HG02973 (cell line): Measurements from ENCODE around the gene DCHS1.

Source experiments
- ATAC-seq: cut with Tn5 transposase; IDR thresholded peaks from one replicate; pipeline ENCODE4 v1.9.1; 2021; ENCODE audit warnings: moderate library complexity; ENCODE audit not compliant: unreplicated experiment

DCHS1 gene

DNA sequence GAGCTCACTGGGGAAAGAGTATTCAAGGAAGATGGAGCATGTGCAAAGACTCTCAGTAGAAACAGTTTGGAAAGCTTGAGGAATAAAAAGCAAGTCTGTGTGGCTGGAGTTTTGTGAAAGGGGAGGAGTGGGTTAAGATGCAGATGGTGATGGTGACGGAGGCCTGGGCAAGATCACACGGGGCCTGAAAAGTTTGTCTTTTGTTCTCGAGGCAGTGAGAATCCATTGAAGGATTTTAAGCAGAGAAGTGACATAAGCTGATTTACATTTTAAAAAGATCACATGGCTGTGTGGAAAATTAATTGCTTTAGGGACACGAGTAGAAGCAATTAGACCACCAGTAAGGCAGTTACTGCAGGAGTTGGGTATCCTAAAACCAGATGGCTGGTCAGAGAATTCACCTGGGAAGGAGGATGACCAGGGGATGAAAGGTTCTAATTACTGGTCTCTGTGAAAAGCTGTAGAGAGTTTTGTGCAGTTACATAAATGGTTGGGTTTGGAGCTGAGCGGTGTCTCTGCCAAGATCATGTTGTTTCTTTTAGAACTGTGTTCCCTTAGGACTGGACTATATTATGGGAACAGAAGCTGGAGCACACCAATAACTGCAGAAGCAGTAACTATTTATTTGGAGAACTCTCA, 59.3 kb downstream of the DCHS1 start:
- no peak for ATAC-seq

DNA sequence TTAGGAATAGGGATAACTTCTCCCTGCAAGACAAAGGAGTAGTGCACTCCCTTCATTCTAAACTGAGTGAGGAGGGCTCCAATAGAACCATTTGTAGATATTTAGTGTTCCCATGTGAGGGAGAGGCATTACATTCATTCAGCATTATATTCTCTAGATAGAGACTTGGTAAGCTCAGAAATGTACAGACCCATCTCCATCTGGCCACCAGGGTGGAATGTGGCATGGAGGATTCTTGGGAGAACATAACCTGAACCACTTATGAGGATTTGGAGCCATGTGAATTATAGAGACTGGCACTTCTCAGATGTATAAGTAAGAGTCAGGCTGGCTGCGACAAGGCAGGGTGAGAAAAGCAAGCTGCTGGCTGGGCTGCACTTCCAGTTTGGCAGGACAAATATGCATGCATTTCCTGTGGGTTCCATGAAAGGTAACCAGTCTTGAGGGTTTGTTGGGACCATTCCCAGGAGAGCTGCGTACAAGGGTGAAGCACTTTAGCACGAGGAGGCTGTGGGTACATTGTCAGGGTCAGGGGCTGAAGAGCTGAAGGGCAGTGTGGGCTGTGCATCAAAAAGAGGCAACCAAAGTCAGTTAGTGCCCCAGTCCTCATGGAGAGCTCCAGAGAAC, 61.4 kb downstream of the DCHS1 start:
- no peak for ATAC-seq

DNA sequence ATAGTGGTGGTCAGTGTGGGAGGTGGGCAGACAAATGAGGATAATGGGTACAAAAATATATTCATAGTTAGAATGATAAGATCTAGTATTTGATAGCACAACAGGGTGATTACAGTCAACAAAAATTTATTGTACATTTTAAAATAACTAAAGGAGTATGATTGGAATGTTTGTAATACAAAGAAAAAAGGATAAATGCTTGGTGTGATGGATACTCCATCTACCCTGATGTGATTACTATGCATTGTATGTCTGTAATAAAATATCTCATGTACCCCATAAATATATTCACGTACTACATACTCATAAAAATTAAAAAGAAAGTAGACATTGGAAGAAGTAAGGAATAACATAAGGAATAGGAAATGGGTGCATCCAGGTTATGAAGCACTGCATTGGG, 67.6 kb downstream of the DCHS1 start:
- ATAC-seq: no peak

DNA sequence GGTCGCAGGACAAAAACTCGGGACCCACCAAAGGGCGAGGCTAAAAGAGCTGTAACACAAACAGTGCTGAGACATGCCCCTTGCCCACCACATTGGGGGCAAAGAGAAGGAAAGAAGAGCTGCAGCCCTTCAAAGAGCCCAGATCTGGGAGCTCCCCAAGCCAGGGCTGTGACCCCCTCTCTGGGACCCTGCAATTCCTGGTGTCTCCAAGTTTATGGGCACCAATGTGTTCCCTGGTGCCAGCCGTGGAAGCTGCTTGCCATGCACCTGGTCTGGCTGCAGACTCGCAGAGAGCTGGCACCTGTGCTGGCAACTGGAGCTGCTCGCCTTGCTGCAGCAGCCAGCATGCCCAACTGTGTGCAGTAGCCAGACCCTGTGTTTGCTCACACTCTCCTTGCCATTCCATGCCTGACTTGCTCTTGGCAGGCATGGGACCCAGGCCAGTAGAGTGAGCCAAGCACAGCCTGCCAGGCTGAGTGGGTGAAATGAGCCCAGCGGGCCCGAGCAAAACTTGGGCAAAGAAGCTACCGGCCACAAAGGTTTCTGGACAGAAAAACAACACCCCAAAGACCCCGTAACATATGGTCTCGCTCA, 68.2 kb downstream of the DCHS1 start:
- ATAC-seq: no peak

DNA sequence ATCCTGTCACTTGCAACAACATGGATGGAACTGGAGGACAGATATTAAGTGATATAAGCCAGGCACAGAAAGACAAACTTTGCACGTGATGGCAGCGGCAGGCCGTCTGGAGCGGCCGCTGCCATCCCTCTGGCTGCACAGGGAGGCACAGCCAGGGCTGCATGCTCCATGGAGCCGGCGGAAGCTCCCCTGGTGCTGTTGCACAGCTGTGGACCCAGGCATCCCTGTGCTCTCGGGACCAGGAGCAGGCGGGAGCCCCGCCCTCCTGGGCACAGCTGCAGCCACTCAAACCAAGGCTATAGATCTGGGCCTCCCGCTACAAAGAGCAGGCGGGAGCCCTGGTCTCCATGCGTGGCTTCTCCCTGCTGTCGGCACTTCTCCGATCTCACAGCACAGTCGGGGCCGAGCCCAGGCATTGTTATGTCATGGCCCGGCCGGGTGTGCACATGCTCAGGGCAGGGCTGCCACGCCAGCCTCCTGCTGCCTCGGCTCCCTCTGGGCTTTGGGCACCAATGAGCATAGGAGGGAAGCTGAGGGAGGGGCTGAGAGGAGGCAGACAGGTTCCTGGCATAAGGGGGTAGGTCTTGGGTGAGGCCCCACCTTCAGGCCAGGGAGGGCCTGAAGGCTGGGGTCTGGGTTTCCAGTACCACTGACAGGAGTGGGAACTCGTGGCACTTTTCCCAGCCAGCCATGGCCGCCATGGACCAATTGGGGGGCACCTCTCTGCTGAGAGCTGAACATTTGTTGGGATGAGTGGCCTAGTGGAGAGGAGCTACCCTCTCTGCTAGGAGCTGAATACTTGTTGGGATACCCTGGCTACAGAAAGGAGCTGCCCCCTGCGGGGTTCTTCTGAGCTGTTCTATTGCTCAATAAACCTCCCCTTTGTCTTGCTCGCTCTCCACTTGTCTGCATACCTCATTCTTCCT, 68.9 kb downstream of the DCHS1 start:
- no peak for ATAC-seq

DNA sequence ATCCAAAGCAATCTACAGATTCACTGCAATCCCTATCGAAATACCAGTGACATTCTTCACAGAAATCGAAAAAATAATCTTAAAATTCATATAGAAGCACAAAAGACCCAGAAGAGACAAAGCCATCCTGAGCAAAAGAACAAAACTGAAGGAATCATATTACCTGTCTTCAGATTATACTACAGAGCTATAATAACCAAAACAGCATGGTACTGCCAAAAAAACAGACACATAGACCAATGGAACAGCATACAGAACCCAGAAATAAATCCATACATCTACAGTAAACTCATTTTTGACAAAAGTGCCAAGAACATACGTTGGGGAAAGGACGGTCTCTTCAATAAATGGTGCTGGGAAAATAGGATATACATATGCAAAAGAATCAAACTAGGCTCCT, 71.1 kb downstream of the DCHS1 start:
- no peak for ATAC-seq

DNA sequence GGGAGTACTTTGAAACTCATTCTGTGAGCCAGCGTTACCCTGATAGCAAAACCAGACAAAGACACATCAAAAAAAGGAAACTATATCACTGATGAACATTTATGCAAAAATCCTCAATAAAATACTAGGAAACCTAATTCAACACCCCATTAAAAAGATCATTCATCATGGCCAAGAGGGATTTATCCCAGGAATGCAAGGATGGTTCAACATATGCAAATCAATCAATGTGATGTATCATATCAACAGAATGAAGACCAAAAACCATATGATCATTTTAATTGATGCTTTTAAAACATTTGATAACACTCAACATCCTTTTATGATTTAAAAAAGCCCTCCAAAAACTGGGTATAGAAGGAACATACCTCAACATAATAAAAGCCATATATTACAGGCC, 72.0 kb downstream of the DCHS1 start:
- ATAC-seq: no peak

DNA sequence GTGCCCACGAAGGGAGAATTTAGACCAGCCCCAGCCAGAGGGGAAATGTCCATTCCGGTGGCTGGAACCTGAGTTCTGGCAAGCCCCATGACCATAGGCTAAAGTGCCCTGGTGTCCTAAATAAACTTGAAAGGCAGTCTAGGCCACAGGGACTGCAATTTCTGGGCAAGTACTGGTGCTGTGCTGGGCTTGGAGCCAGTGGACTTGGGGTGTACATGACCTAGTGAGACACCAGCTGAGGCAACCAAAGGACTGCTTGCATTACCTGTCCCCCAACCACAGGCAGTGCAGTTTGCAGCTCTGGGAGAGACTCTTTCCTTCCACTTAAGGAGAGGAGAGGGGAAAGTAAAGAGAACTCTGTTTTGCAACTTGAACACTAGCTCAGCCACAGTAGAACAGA, 75.9 kb downstream of the DCHS1 start:
- ATAC-seq: no peak

DNA sequence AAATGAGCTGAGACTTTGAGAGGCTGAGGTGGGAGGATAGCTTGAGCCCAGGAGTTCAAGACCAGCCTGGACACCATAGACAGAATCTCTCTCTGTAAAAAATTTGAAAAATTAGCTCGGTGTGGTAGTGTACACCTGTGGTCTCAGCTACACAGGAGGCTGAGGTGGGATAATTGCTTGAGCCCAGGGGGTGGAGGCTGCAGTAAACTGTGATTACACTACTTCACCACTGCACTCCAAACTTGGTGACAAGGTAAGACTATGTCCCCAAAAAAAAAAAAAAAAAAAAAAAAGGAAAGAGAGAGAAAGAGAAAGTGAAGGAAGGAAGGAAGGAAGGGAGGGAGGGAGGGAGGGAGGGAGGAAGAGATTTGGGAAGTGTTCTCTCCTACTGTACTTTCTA, 77.5 kb downstream of the DCHS1 start:
- no peak for ATAC-seq

DNA sequence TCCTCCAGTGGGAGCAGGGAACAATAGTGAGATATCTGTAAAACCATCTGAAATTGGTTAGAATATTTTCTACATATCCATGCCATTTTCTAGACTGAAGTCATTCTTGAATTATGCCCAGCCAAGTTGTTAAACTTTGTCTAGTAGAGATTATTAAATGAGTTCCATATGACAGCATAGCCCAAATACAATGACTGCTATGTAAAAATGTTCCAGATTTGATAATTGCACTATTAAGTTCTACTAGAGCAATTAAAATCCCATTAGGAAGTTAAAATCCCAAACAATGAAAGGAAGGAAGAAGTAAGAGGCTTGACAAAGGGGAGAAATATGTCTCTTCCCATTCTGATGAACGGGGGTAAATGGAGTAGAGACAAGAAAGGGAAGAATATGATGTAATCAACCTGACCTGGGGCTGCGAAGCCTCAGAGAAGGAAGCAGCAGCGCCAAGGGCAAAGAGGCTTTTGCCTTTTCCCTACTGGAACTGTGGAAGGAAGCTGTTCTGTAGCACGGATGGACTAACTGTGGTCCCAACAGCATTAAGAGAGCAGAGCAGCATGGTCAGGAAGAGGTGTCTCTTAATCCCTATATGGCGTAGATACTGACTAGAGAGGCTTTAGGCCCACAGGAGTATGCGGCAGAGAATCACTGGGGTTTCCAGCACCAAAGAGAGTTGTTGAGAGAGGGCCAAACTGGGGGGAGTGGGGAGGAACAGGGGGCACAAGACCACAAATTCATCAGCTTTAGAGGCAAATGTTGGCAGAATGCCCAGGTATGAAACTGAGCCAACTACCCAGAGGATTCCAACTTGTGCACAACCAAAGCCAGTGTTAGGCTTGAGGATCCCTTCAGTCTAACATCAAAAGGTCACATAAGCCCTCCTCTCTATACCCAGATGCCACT, 78.9 kb downstream of the DCHS1 start:
- ATAC-seq: no peak

DNA sequence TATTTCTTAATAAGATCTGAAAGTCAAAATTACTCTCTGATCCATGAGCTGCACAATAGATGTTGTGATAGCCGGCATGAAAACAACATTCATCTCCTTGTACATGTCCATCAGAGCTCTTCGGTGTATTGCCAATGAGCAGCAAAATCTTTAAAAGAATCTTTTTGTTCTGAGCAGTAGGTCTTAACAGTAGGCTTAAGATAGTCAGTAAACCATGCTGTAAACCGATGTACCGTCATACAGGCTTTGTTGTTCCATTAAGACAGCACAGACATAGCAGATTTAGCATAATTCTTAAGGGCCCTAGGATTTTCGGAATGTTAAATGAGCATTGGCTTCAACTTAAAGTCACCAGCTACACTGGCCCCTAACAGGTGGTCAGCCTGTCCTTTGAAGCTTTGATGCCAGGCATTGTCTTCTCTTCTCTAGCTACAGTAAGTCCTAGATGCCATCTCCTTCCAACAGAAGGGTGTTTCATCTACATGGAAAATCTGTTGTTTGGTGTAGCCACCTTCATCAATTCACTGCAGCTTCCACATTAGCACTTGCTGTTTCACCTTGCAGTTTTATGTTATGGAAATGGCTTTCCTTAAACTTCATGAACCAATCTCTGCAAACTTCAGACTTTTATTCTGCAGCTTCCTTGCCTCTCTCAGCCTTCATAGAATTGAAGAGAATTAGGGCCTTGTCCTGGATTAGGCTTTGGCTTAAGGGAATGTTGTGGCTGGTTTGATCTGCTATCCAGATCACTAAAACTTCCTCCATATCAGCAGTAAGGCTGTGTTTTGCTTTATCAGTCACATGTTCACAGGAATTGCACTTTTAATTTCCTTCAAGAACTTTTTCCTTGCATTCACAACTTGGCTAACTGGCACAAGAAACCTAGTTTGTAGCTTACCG, 80.5 kb downstream of the DCHS1 start:
- no peak for ATAC-seq

DNA sequence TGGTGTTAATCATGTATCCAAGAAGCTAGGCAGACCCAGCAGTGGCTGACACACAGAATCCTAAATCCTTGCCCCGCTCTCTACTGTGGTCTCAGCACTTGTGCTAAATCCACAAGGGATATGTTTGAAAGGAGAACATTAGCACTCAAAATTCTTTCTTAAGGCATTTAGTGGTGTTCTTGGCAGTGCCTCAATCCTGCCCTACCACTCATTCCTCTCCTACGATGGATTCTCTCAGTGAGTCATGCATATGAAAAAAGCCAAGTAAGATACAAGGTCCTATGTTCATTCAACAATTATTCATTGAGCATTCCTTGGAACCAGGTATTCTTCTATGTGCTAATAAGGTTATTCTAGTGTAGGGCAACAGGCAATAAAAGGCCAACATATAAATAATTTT, 83.4 kb downstream of the DCHS1 start:
- ATAC-seq: no peak

DNA sequence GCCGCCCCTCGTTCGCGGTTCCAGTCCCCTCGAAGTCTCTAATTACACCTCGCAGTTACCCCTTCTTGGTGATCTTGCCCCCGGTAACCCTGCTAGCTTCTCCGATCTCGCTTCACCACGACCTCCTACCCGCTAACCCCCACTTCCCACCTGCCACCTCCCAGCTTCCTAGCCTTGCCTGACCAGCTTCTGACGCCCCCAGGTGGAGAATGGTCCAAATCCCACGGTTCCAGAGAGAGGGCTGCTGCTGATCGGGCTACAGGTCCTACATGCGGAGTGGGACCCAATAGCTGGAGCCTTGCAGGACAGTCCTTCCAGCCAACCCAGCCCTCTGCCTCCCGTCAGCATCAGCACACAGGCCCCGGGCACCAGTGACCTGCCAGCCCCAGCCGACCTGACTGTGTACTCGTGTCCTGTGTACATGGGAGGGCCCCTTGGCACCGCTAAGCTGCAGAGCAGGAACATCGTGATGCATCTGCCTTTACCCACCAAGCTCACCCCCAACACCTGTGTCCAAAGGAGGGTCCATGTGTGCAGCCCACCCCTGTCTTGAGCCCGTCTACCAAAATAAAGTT, 84.1 kb downstream of the DCHS1 start:
- ATAC-seq: no peak
